Heart left ventricle (tissue), 13 donors: ENCODE measurements around the gene GET4.

ENCODE experiments used
- CTCF ChIP-seq, 12 donors: fragments of 200-600 bp; sonication (generic) in 4 of 12; IDR thresholded peaks; one replicate each; pipeline versions ENCODE4 v1.5.0 to v1.8.0; 2018 to 2022; ENCODE audit warnings: antibody characterized with exemption in 12 of 12, mild to moderate bottlenecking in 5 of 12
- POLR2A ChIP-seq, 2 donors: fragments of 450-650 bp; IDR thresholded peaks; one replicate each; pipeline ENCODE4 v1.6.1; 2017; ENCODE audit warnings: antibody characterized with exemption in 2 of 2, mild to moderate bottlenecking in 2 of 2, moderate library complexity in 2 of 2
- donor health status: ischemic (EF 13 %, LVEDD 7.1; RV severe dilation, severe dysfunction).
- donor health status: DM: no; HTN: yes; CAD: no.
- donor health status: DM: no; HTN: no; CAD: no.
- donor health status: ischemic (EF 25% LVEDD 6.9; RV normal size, moderate dysfunction).
- donor health status: ischemic (EF 25% LVEDD 5.7; RV mildly dilated, moderate dysfunction).
- donor health status: ischemic (EF 35%, LVEDD 5.7; RV mildly dilated, moderate dysfunction).
- donor health status: nonischemic (EF 11% LVEDD 7.7; RV severe dilation, severe dysfunction).
- donor health status: DM: yes; HTN: yes; CAD: no.
- donor health status: PGD.
- donor health status: ischemic (EF 29% LVEDD 5.4; RV normal size, mild dysfunction).
- donor health status: nonischemic (EF 23%, LVEDD 6.1; RV moderate dilation, normal function).

GRCh38 chr7:862157-862556, 14.2 kb upstream of the GET4 start:
- TF ChIP-seq CTCF (IDR thresholded peaks at IDR 0.05): no peak
- no peak for TF ChIP-seq POLR2A (IDR thresholded peaks at IDR 0.05)
